ENCODE data around the gene VPS16. TPM values are rescaled to one million over a fixed set of nuclear protein-coding genes. Genes with fewer than 3 reads are reported as not detected.
"Not testable (repeated sequence)": the region's sequence is repeated elsewhere in the genome, so short reads cannot be mapped to it uniquely, and the experiment has no call there.

VPS16 gene
- total RNA-seq, 1 donor from 2014 or later = 49.9 TPM

- Mint-ChIP-seq H3K9me3 (peaks cover 10% of the 10 kb centered on the region), H3K27me3 (peaks cover 65% of the 10 kb centered on the region), H3K27ac (no peak overlapping the region), H3K36me3 (no peaks in the 10 kb centered on the region), H3K4me3 (no peak overlapping the region), H3K4me1 (ENCODE audit: unreplicated experiment) (peaks cover 12% of the 10 kb centered on the region)
- DNase-seq (ENCODE audit: extremely low spot score, unreplicated experiment) = peak; percentile 67
- TF ChIP-seq, protein P1, sequence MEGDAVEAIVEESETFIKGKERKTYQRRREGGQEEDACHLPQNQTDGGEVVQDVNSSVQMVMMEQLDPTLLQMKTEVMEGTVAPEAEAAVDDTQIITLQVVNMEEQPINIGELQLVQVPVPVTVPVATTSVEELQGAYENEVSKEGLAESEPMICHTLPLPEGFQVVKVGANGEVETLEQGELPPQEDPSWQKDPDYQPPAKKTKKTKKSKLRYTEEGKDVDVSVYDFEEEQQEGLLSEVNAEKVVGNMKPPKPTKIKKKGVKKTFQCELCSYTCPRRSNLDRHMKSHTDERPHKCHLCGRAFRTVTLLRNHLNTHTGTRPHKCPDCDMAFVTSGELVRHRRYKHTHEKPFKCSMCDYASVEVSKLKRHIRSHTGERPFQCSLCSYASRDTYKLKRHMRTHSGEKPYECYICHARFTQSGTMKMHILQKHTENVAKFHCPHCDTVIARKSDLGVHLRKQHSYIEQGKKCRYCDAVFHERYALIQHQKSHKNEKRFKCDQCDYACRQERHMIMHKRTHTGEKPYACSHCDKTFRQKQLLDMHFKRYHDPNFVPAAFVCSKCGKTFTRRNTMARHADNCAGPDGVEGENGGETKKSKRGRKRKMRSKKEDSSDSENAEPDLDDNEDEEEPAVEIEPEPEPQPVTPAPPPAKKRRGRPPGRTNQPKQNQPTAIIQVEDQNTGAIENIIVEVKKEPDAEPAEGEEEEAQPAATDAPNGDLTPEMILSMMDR (conservative IDR thresholded peaks at IDR 0.05) = no peak
Measured at GRCh38 chr20:2804852-2805688, 35.5 kb upstream of the VPS16 start.

GRCh38 chr20:2805689-2806350, 34.7 kb upstream of the VPS16 start:
- TF ChIP-seq, protein P1 (conservative IDR thresholded peaks at IDR 0.05) = no peak
- Mint-ChIP-seq H3K4me3 (no peak overlapping the region), H3K27me3 (peaks cover 61% of the 10 kb centered on the region), H3K4me1 (ENCODE audit: unreplicated experiment) (peaks cover 8% of the 10 kb centered on the region), H3K27ac (no peak overlapping the region), H3K9me3 (peaks cover 10% of the 10 kb centered on the region), H3K36me3 (no peaks in the 10 kb centered on the region)
- no peak for DNase-seq (ENCODE audit: extremely low spot score, unreplicated experiment)

DNA sequence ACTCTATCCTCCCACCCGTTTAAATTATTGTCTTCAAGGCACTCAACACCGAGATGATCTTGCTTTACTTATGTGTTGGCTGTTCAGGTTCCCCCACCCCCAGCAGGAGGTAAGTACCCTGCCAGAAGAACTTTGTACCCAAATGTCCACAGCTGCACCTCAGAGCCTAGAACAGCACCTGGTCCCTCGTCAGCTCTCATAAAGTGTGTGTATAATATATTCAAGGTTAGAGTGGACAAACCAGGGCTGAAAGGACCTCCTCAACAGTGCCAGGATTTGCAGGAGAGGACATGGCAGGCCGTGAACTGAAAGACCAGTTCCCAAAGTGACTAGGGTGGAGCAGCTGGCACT, 34.2 kb upstream of the VPS16 start:
- peaks cover 61% of the 10 kb centered on the region for H3K27me3 Mint-ChIP-seq

GRCh38 chr20:2807019-2807418, 33.5 kb upstream of the VPS16 start:
- Mint-ChIP-seq H3K4me3 (no peak overlapping the region), H3K36me3 (no peaks in the 10 kb centered on the region), H3K9me3 (peaks cover 12% of the 10 kb centered on the region), H3K27me3 (peaks cover 61% of the 10 kb centered on the region), H3K4me1 (ENCODE audit: unreplicated experiment) (no peaks in the 10 kb centered on the region), H3K27ac (no peak overlapping the region)
- DNase-seq (ENCODE audit: extremely low spot score, unreplicated experiment) = no peak
- TF ChIP-seq, protein P1 (conservative IDR thresholded peaks at IDR 0.05) = no peak

More for the DNA sequence above, 34.2 kb upstream of the VPS16 start:
- Mint-ChIP-seq H3K4me3 (no peak overlapping the region), H3K4me1 (ENCODE audit: unreplicated experiment) (peaks cover 3% of the 10 kb centered on the region), H3K27ac (no peak overlapping the region), H3K36me3 (no peaks in the 10 kb centered on the region), H3K9me3 (peaks cover 10% of the 10 kb centered on the region)
- no peak for DNase-seq (ENCODE audit: extremely low spot score, unreplicated experiment)
- TF ChIP-seq, protein P1 (conservative IDR thresholded peaks at IDR 0.05) = no peak

GRCh38 chr20:2807929-2808328, 32.6 kb upstream of the VPS16 start:
- H3K27ac Mint-ChIP-seq; H3K36me3 Mint-ChIP-seq; H3K4me3 Mint-ChIP-seq; H3K4me1 Mint-ChIP-seq (ENCODE audit: unreplicated experiment): not testable (repeated sequence)
- Mint-ChIP-seq H3K27me3 (peaks cover 57% of the 10 kb centered on the region), H3K9me3 (peaks cover 11% of the 10 kb centered on the region)
- DNase-seq (ENCODE audit: extremely low spot score, unreplicated experiment) = peak; percentile 40

- DNase-seq (ENCODE audit: extremely low spot score, unreplicated experiment) = no peak
- Mint-ChIP-seq H3K4me1 (ENCODE audit: unreplicated experiment) (peaks cover 7% of the 10 kb centered on the region), H3K36me3 (no peaks in the 10 kb centered on the region), H3K4me3 (no peak overlapping the region), H3K27ac (no peak overlapping the region), H3K9me3 (peaks cover 11% of the 10 kb centered on the region), H3K27me3 (peaks cover 51% of the 10 kb centered on the region)
- TF ChIP-seq, protein P1 (conservative IDR thresholded peaks at IDR 0.05) = no peak
Measured at GRCh38 chr20:2809690-2810089, 30.9 kb upstream of the VPS16 start.
